H9 (cell line): ENCODE measurements around the gene MRPS31. TPM values are rescaled to one million over a fixed set of nuclear protein-coding genes. Genes with fewer than 3 reads are reported as not detected.

Experiments used
- DNase-seq: peaks from one replicate; pipeline ENCODE4 v3.0.0-alpha.2; 2017
- H2AFZ ChIP-seq: one replicate; pipeline ENCODE4 v1.6.1; 2013; ENCODE audit warnings: mild to moderate bottlenecking, low read length, control low read depth, moderate library complexity
- H2AK5ac ChIP-seq: 2 replicates; pipeline ENCODE4 v1.6.1; 2013; ENCODE audit warnings: low read length, control low read depth, mixed read lengths; ENCODE audit not compliant: insufficient read length
- H2BK120ac ChIP-seq: one replicate; pipeline ENCODE4 v1.6.1; 2013; ENCODE audit warnings: low read depth, mild to moderate bottlenecking, low read length, control low read depth, inconsistent platforms; ENCODE audit not compliant: poor library complexity, severe bottlenecking
- H2BK12ac ChIP-seq: 2 replicates; pipeline ENCODE4 v1.6.1; 2013; ENCODE audit warnings: low read length, control low read depth, mixed read lengths, low read depth; ENCODE audit not compliant: insufficient read length
- H2BK15ac ChIP-seq: 2 replicates; pipeline ENCODE4 v1.6.1; 2013; ENCODE audit warnings: low read depth, low read length, control low read depth
- H2BK20ac ChIP-seq: one replicate; pipeline ENCODE4 v1.6.1; 2013; ENCODE audit warnings: low read depth, mild to moderate bottlenecking, low read length, control low read depth, inconsistent platforms; ENCODE audit not compliant: poor library complexity, severe bottlenecking
- H2BK5ac ChIP-seq: 2 replicates; pipeline ENCODE4 v1.6.1; 2013; ENCODE audit warnings: low read length, control low read depth, mixed read lengths; ENCODE audit not compliant: insufficient read length
- H3K14ac ChIP-seq: 2 replicates; pipeline ENCODE4 v1.6.1; 2013; ENCODE audit warnings: low read length, control low read depth; ENCODE audit not compliant: insufficient read depth
- H3K18ac ChIP-seq: 2 replicates; pipeline ENCODE4 v1.6.1; 2013; ENCODE audit warnings: low read depth, mild to moderate bottlenecking, mixed read lengths, low read length, control low read depth; ENCODE audit not compliant: insufficient read length
- H3K23ac ChIP-seq: 2 replicates; pipeline ENCODE4 v1.6.1; 2013; ENCODE audit warnings: low read length, control low read depth, mixed read lengths, low read depth; ENCODE audit not compliant: insufficient read length
- H3K23me2 ChIP-seq: 2 replicates; pipeline ENCODE4 v1.6.1; 2013; ENCODE audit warnings: low read depth, mild to moderate bottlenecking, mixed read lengths, low read length, control low read depth; ENCODE audit not compliant: insufficient read length, poor library complexity, severe bottlenecking
- H3K27ac ChIP-seq: 2 replicates; pipeline ENCODE4 v1.5.1; 2013; ENCODE audit warnings: low read length, control low read depth, mixed read lengths, low read depth; ENCODE audit not compliant: insufficient read length
- H3K27me3 ChIP-seq: 2 replicates; pipeline ENCODE4 v1.6.1; 2013; ENCODE audit warnings: low read length, control low read depth, inconsistent platforms; ENCODE audit not compliant: insufficient read depth
- H3K4ac ChIP-seq: 2 replicates; pipeline ENCODE4 v1.6.1; 2013; ENCODE audit warnings: low read depth, mild to moderate bottlenecking, control low read depth, inconsistent platforms, low read length, moderate library complexity
- H3K4me1 ChIP-seq: 2 replicates; pipeline ENCODE4 v1.6.1; 2013; ENCODE audit warnings: low read length, control low read depth, inconsistent platforms; ENCODE audit not compliant: insufficient read depth
- H3K4me2 ChIP-seq: 2 replicates; pipeline ENCODE4 v1.6.1; 2013; ENCODE audit warnings: low read length, control low read depth, mixed read lengths; ENCODE audit not compliant: insufficient read length, insufficient read depth
- H3K56ac ChIP-seq: 2 replicates; pipeline ENCODE4 v1.6.1; 2013; ENCODE audit warnings: low read depth, mild to moderate bottlenecking, mixed read lengths, low read length, control low read depth; ENCODE audit not compliant: insufficient read length
- H3K79me1 ChIP-seq: 2 replicates; pipeline ENCODE4 v1.6.1; 2013; ENCODE audit warnings: low read depth, mild to moderate bottlenecking, moderate library complexity, low read length, control low read depth, inconsistent platforms; ENCODE audit not compliant: insufficient read depth, poor library complexity, severe bottlenecking
- H3K79me2 ChIP-seq: 2 replicates; pipeline ENCODE4 v1.6.1; 2013; ENCODE audit warnings: low read length, control low read depth, inconsistent platforms; ENCODE audit not compliant: insufficient read depth
- H3K9ac ChIP-seq: 2 replicates; pipeline ENCODE4 v1.6.1; 2013; ENCODE audit warnings: low read length, control low read depth, mixed read lengths; ENCODE audit not compliant: insufficient read length; ENCODE audit errors: extremely low read depth
- H3K9me3 ChIP-seq: one replicate; pipeline ENCODE4 v1.6.1; 2013; ENCODE audit warnings: low read depth, low read length, inconsistent platforms; ENCODE audit not compliant: control insufficient read depth
- H3T11ph ChIP-seq: one replicate; pipeline ENCODE4 v1.6.1; 2013; ENCODE audit warnings: mild to moderate bottlenecking, low read length, control low read depth, inconsistent platforms
- H4K20me1 ChIP-seq: one replicate; pipeline ENCODE4 v1.6.1; 2013; ENCODE audit not compliant: control insufficient read depth, insufficient read length, insufficient read depth
- H4K5ac ChIP-seq: 2 replicates; pipeline ENCODE4 v1.6.1; 2013; ENCODE audit warnings: low read depth, mild to moderate bottlenecking, mixed read lengths, low read length, control low read depth; ENCODE audit not compliant: insufficient read length
- H4K8ac ChIP-seq: replicated peaks from 2 replicates; pipeline ENCODE4 v1.6.1; 2013; ENCODE audit warnings: low read length, control low read depth, mixed read lengths, low read depth; ENCODE audit not compliant: insufficient read length
- H4K91ac ChIP-seq: 2 replicates; pipeline ENCODE4 v1.6.1; 2013; ENCODE audit warnings: low read depth, mild to moderate bottlenecking, moderate library complexity, mixed read lengths, low read length, control low read depth; ENCODE audit not compliant: insufficient read length
- H3K27ac Mint-ChIP-seq, 3 experiments: 2 replicates in 2 of 3; 3 replicates in 1 of 3; pipeline ENCODE4 v1.8.0; 2020 to 2021; ENCODE audit warnings: mixed read lengths in 3 of 3, mild to moderate bottlenecking in 1 of 3, moderate library complexity in 1 of 3
- H3K27me3 Mint-ChIP-seq: 2 replicates; pipeline ENCODE4 v1.8.0; 2021; ENCODE audit warnings: low read depth, mild to moderate bottlenecking, moderate library complexity, mixed read lengths
- H3K36me3 Mint-ChIP-seq, 3 experiments: 2 replicates in 2 of 3; 3 replicates in 1 of 3; pipeline ENCODE4 v1.8.0; 2020 to 2021; ENCODE audit warnings: low read depth in 3 of 3, mixed read lengths in 3 of 3; ENCODE audit not compliant: insufficient read depth in 1 of 3
- H3K4me1 Mint-ChIP-seq, 2 experiments: 2 replicates each; pipeline ENCODE4 v1.8.0; 2020; ENCODE audit warnings: mixed read lengths in 2 of 2
- H3K4me3 Mint-ChIP-seq, 2 experiments: 2 replicates in 1 of 2; 3 replicates in 1 of 2; pipeline ENCODE4 v1.8.0; 2020 to 2021; ENCODE audit warnings: mild to moderate bottlenecking in 2 of 2, mixed read lengths in 2 of 2, moderate library complexity in 1 of 2
- H3K9me3 Mint-ChIP-seq, 2 experiments: 2 replicates in 1 of 2; 3 replicates in 1 of 2; pipeline ENCODE4 v1.8.0; 2020; ENCODE audit warnings: mild to moderate bottlenecking in 2 of 2, mixed read lengths in 2 of 2, moderate library complexity in 1 of 2
- WGBS: extraction: QIAGEN DNeasy Blood & Tissue Kit; methylation state at CpG from one replicate; pipeline ENCODE4 v1.1.7; 2013; ENCODE audit warnings: missing lambda C conversion rate, low lambda C conversion rate, mixed read lengths; ENCODE audit not compliant: insufficient read length; ENCODE audit errors: extremely low coverage; 5-methylcytosine and 5-hydroxymethylcytosine counted together
- total RNA-seq: library from RNA; stranded (reverse); gene quantifications from 2 replicates; pipeline ENCODE4 v1.2.1, GENCODE V29; 2021
- TF ChIP-seq, protein P1 (sequence below): fragments of 200-600 bp; sonication (generic); conservative IDR thresholded peaks from 3 replicates; pipeline ENCODE4 v1.8.0; 2021; ENCODE audit warnings: antibody characterized with exemption, mild to moderate bottlenecking

The MRPS31 gene
- total RNA-seq, 1 experiment from 2014 or later, result 27.3 TPM

DNA sequence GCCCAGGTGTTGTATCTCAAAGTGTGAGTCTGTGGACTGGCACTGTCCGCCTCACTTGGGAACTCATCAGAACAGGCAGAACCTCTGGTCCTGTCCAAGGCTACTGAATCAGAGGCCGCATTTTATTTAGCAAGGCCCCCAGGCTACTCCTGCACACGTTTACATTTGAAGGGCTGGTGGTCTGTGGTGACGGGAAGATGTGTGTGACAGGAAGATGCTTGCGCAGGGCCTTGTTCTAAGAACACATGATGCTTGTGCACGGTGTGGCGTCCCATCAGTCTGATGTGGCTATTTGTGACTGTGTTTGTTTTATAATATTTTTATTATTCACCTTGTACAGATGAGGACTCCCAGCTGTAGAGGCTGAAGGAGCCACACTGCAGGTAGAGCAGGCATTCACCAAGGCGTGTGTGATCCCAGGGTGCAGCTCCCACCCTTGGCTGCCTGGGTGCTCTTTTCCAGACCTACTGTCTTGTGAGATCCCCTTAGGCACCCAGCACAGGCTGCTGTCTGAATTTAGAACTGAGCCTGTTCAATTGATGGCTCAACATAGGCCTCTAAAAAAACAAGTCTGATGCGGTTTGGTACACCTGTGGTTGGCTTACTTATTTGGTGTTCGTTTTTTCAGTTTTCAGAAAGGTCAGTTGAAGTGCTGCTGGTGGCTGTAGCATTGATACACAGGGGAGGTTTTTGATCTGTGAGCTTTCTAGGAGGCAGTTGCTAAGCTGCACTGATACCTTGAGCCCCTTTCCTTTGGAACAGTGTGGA lies 21.5 kb upstream of the MRPS31 start:
- Histone ChIP-seq H3K79me1 (no peaks in the 10 kb centered on the region), H3K14ac (no peak overlapping the region), H2BK120ac (no peak overlapping the region), H2BK15ac (no peak overlapping the region), H3K23ac (no peak overlapping the region), H3K56ac (no peak overlapping the region), H3K23me2 (no peaks in the 10 kb centered on the region), H2BK5ac (no peak overlapping the region), H3K9me3 (no peaks in the 10 kb centered on the region), H2BK20ac (no peak overlapping the region), H3K27ac (no peak overlapping the region), H4K20me1 (no peaks in the 10 kb centered on the region), H3K4me2 (no peak overlapping the region), H4K5ac (no peak overlapping the region), H2AK5ac (no peak overlapping the region), H3K4me1 (no peaks in the 10 kb centered on the region), H4K91ac (no peak overlapping the region), H3K9ac (no peak overlapping the region), H3K79me2 (0 out of 2 replicates have a peak, but pooled peaks cover 1% of the 10 kb centered on the region), H3K4ac (no peak overlapping the region), H4K8ac (no peak overlapping the region), H3T11ph (no peak overlapping the region), H3K27me3 (no peaks in the 10 kb centered on the region), H2AFZ (no peak overlapping the region), H3K18ac (no peak overlapping the region), H2BK12ac (no peak overlapping the region)
- Mint-ChIP-seq H3K4me1 (peaks cover 10 to 13% of the 10 kb centered on the region in 2 experiments; a peak in 3 of 4 replicates), H3K36me3 (peaks cover 0 to 23% (median 14%) of the 10 kb centered on the region in 3 experiments; a peak in 5 of 7 replicates), H3K9me3 (no peaks in the 10 kb centered on the region), H3K4me3 (no peak overlapping the region), H3K27me3 (no peaks in the 10 kb centered on the region), H3K27ac (no peak overlapping the region)
- no CpG with 5 or more reads among the region's 10 CpGs for WGBS
- TF ChIP-seq, protein P1, sequence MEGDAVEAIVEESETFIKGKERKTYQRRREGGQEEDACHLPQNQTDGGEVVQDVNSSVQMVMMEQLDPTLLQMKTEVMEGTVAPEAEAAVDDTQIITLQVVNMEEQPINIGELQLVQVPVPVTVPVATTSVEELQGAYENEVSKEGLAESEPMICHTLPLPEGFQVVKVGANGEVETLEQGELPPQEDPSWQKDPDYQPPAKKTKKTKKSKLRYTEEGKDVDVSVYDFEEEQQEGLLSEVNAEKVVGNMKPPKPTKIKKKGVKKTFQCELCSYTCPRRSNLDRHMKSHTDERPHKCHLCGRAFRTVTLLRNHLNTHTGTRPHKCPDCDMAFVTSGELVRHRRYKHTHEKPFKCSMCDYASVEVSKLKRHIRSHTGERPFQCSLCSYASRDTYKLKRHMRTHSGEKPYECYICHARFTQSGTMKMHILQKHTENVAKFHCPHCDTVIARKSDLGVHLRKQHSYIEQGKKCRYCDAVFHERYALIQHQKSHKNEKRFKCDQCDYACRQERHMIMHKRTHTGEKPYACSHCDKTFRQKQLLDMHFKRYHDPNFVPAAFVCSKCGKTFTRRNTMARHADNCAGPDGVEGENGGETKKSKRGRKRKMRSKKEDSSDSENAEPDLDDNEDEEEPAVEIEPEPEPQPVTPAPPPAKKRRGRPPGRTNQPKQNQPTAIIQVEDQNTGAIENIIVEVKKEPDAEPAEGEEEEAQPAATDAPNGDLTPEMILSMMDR, result no peak
- peak; percentile 17 for DNase-seq
